Measurements from ENCODE around the gene WFDC8. TPM values are rescaled to one million over a fixed set of nuclear protein-coding genes. Genes with fewer than 3 reads are reported as not detected.

Gene WFDC8
- polyA plus RNA-seq, 3 donors, result 0.24 TPM; not detected in 2

DNA sequence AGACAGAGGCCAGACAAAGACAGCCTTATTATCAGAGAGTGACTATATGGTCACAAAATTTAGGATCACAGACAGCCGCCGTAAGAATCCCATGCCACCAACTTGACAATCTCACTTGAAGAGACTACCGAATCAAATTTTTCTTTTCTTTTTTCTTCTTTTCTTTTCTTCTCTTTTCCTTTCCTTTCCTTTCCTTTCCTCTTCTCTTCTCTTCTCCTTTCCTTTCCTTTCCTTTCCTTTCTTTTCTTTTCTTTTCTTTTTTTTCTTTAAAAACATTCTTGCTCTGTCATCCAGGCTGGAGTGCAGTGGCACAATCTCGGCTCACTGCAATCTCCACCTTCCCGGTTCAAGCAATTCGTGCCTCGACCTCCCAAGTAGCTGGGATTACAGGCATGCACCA lies 30.7 kb downstream of the WFDC8 start:
- DNase-seq, result no peak

DNA sequence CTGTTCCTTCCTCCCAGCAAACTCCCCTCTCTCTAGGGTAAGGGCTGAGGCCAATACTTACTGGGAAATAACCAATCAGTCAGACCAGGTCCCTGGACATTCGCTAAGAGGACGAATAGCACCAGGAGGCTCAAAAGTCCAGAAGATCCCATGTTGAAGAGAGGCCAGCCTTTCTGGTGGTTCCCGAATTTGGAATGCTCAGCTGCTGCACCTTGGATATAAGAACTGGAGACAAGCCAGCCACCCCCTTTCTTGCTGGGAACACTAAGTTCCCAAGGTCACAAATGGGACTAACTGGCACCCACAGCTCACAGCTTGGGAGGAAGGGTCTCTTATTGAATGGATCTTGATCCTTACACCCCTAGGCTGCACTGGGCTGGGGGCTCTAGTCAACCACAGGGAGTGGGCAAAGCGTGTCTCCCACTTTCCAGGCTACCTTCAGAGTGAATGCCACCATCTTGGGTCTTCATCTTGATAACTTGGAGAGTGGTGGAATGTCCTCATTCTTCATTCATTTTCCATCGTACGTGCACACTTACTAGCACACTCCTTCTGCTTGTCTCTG lies 31.8 kb downstream of the WFDC8 start, which contains the start of gene EPPIN:
EPPIN (minus strand) TSS at position 196 of the 565 bp plus-strand sequence; CDS start at position 152, 44 bp downstream.
- DNase-seq, result no peak

DNA sequence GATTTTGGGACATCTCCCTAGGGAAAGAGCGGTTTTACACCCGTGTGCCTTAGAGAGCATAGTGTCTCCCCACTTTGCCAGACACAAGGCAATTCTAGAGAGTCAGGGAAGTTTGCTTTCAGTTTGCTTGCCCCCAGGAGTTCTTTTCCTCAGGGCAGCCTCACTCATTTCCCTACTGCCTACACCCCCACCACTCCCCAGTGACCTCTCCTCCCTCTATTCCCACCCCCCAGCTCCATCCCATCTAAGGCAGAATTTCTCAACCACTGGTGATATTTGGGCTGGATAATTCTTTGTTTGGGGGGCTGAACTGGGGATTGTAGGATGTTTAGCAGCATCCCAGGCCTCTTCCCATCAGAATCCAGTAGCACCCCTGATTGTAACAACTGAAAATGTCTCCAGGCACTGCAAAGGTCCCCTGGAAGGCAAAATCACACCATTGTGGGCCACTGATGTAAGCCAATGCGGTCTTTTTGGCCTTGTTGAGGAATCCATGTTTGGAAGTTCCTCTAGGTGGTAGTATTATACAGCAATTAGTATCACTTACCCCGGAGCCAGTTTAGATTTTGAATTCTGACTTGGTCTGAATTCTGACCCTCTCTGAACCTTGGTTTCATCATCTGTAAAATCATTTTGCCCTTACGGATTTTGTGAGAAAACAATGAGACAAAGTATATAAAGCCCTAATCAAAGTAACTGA lies 33.2 kb downstream of the WFDC8 start:
- no peak for DNase-seq

DNA sequence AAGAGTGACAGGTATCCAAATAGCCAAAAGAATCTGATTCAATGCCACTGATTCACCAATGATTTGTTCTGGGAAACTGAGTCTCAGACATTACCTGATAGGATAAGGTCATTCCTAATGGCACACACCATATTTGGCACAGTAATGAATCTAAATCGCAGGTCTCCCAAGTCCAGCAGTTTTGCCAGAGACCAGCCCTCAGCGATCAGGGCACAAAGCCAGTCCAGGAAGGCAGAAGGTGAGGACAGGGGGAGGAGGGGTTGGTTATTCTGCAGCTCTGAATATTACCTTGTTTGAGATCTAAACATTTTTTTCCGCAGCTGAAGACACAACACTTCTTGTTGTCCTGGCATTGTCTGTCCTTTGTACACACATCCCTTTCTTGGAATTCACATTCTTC lies 33.7 kb downstream of the WFDC8 start:
- no peak for DNase-seq

DNA sequence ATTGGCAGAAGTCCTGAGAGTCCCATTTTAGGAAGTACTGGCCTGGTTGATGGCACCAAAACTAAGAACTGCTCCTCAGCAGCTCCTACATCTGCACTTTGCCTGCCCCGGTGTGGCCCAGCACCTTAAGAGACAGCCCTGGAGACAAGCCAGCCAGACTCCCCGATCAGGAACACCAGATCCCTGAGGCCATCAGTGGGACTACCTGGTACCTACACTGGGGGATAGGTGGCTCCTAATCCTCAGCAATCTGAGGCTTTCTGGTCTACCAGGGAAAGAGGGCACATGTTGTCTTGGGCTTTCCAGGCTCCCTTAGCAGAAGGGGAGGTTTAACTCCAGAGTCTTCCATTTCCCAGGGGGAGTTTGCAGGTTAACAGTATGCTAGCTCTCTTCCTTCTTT lies 39.7 kb downstream of the WFDC8 start, which contains the start of gene WFDC6:
WFDC6 (minus strand) TSS at position 101 of the 400 bp plus-strand sequence; CDS start at position 26, 75 bp downstream.
- DNase-seq, result no peak

DNA sequence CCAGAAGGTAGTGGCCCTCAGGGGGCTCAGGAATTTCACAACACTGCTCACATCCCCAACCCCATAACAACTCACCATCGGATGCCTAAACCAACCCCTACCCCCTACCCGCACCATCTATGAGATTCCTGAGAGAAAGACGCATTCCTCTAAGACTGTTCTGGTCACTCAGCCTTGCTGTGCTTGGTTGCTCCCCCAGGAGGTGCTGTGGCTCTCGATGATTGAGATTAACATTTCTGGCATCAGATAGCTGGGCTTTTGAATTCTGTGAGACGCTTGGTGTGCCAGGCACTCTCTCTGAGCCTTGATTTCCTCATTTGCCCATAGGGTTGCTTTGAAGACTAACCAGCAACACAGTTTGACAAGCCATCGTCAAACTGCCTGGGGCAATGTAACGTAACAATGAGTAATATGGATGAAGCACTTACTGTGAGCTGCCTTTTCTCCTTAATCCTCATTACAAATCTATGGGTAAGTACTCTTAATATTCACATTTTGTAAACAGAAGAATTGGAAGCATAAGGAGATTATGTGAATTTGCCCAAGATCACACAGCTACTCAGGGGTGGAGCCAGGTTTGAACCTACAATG lies 40.8 kb downstream of the WFDC8 start:
- no peak for DNase-seq

DNA sequence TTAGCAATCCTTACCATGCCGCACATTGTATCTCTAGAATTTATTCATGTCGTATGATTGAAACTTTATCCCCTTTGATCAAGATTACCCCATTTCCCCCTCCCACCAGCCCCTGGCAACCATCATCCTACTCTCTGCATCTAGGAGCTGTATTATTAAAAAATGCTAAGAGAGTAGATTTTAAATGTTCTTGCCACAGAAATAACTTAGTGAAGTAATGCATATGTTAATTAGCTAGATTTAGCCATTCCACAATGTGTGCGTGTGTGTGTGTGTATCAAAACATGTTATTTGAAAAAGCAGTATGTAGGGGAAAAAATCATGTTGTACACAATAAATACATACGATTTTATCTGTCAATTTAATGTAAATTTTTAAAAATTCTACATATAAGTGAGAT lies 51.8 kb downstream of the WFDC8 start:
- no peak for DNase-seq

DNA sequence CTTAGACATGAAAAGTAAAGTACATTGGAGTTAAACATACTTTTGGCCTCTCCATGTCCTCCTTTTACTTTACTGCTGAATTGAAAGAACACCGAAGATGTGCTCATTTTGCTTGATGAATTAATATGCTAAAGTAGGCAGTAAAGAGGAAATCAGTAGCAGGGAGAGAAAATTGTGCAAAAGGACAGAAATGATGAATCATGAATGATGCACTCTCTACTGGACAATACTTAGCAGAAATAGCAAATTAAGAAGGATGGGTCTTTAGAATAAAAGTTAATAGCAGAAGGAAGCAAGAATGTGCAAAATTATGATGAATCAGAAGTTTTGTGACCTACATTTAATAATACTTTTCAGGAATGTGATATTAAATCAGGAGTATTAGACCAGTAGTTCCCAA lies 55.3 kb downstream of the WFDC8 start:
- no peak for DNase-seq

DNA sequence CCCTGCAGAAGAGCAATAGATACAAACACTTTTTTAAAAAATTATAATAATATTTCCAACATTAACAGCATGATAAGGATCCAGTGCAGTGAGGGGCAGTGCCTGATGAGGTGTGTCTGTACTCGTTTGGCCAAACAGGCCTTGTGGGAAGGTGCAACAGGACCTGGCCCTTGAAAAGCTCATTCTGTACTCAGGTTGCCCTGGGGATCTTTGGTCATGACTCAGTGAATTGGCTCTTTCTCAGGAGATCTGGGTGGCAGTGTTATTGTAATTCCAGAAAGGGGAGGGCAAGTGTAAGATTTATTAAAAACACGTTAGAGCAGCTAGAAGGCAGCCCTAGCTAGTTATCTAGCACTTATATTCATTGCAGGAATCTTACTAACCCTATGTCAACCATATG lies 60.8 kb downstream of the WFDC8 start:
- peak; percentile 30 for DNase-seq

DNA sequence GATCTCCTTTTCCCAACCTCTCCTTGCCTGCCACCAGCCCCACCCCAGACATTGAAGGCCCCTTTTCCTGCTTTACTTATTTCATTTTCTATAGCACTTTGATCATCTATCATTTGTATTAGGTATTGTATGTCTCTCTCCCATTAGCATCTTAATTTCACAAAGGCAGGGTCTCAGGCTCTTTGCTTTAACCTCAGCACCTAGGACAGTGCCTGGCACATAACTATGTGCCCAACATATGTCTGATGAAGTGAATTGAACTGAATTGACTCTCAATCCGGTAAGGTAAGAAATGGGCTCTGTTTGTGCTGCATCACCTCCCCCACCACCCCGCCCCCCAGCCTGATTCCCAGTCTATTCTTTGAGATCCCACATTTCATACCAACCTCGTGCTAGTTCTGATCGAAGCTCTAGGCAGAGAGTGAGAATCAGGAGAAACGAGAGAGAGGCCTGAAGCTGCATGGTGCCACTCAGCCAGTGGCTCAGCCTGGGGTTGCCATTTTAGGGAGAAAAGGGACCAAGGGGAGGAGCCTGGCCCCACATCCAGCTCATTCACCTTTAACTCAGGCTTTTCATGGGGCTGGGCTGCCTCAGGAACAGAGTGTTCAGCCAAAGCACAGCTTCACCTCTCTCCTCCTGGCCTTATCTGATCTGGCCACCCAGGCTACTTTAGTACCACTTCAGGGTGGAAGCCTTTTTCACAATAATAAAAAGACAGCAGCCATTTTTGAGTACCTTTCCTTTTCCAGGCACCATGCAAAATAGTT lies 63.8 kb downstream of the WFDC8 start, which contains the start of gene SPINT3:
SPINT3 (minus strand) TSS at position 476 of the 767 bp plus-strand sequence; CDS start at position 462, 14 bp downstream.
- no peak for DNase-seq

DNA sequence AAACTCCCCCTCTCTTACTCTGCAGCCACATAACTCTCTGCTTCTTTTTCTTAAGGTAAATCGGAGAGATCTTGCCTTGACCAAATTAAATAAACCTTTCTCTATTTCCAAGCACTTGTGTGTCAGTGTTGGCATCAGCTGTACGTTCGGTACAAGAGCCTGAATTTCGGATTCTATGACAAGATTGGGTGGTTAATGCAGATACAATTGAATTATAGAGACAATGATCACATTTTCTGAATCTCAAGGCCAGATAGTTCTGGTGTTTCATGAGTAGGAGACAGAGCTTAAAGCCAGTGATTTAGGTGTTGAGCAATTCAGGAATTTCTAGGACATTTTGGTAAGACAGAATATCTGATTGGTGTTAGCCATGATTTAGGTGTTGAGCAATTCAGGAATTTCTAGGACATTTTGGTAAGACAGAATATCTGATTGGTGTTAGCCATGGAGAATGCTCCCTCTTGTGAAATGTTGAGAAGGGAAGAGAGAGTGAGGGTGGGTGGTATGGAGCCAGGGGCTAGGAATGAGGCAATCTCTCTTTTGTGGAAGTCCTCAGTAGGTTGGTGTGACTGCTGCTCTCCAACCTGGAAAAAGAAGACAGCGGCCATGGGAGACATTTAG lies 68.7 kb downstream of the WFDC8 start:
- DNase-seq, result no peak

DNA sequence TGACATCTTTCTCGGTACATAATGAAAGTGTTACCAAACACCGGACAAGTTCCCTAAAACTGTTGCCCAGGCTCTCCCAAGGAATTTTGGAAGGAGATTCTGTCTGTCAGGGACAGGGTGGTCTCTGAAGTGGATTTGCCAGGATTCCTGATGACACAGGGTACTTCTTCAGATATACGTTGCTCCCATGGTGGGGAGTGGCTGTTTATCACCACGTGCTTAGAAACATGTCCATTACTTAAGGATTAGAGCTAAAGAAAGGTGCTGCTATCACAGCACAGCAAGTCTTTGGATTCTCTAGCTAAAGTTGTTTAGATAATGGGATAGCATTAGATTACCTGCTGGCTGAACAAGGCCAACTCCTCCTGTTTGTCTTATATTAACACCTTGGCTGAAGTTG lies 70.0 kb downstream of the WFDC8 start:
- DNase-seq, result no peak

DNA sequence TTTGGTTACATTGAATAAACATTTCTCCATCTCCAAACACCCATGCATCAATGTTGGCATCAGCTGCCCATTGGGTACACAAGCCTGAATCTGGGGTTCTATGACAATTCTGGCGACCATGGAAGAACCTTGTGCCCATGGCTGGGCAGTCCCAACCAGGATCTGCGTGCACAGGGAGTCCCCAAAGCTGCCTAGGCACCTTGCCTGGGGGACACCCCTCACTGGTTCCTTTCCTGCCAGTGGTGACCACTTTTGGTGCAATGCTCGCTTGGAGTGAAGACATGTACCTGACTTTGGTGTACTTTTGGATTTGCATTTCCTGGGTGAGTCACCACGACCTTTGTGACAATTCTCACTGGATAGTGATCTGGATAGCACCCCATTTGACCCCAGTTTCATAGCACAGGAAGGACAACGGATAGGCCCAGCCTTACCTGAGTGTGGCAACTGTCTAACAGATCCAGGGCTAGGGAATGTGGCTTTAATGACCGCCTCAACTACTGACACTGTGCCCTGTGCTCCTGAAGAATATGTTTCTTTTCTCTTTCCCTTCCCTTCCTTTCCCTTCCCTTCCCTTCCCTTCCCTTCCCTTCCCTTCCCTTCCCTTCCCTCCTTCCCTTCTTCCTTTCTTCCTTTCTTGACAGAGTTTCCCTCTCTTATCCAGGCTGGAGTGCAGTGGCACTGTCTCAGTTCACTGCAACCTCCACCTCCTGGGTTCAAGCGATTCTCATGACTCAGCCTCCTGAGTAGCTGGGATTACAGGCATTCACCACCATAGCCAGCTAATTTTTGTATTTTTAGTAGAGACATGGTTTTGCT lies 70.8 kb downstream of the WFDC8 start:
- no peak for DNase-seq

DNA sequence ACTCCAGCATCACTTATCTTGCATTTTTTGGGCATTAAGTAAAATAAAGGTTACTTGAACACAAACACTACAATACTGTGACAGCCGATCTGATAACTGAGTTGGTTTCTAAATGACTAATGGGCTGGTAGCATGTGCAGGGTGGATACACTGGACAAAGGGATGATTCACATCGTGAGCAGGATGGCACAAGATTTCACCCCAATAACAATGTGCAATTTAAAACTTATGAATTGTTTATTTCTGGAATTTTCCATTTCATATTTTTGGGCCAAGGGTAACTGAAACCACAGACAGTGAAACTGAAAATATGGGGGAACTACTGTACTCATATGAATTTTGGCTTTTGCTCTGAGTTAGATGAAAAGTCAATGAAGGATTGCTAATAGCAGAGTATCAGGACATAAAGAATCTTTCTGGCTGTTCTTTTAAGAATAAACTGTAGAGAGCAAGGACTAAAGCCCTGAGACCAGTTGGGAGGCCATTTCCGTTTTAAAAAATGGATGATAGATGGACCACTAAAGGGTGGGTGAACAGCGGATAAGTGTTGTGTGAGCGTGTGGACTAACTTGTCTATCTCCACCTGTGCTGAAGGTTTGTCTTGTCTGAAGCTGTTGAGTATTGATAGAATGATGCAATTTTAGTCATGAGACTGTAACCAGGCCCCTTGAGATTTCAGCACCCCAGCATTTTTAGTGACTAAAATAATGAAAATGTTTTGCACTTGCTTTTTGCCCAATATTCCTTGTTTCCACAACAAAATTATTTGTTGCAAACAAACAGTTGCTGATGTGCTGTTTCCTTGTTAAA lies 71.9 kb downstream of the WFDC8 start:
- DNase-seq, result no peak

DNA sequence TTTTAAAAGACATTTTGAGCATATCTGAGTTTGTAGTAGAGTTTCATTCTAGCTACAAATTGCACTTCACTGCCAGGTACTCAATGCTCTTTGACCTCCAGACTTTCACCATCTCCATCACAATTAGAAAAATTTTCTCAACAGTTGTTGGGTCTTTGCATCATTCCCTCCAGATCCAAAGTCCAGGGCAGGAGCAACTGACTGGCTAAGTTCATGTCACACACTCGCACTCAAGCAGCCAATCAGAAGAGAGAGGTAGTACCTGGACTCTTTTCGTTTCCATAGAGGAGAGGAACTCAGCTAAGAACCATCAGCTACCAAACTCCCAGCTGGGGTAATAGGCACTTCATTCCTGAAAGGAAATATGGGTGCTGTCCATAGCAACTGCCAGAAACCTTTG lies 72.7 kb downstream of the WFDC8 start:
- no peak for DNase-seq

DNA sequence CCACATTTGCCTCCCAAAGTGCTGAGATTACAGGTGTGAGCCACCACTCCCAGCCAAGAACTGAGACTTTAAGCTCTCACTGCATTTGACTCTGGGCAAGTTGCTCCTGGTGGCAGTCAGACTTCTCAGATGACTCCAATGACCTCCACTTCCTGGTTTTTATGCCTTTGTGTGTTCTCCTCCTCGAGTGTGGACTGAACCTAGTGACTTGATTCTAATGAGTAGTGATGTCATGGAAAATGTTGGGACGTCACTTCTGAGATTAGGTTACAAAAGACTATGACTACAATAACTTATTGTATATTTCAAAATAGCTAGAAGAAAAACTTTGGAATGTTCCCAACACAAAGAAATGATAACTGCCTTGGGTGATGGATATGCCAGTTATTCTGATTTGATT lies 75.7 kb downstream of the WFDC8 start:
- no peak for DNase-seq

DNA sequence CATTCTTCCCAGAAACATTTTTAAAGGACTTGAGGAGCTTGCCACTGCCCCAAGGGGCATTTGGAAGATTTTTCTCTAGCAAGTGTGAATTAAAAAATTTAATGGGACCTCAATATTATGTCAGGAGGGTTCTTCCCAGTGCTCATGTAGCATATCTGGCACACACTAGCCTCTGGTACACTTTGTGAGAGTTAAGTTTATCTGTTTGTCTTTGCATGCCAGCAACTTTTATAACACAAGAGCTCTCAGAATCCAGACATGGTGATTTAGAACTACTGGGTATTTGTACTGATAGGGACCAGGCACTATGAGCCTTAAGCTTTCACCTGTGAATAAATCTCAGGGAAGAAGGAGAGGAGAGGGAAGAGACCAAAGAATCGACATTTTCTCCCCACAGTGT lies 76.5 kb downstream of the WFDC8 start:
- DNase-seq, result no peak

Measured in renal pelvis (tissue), 4 donors.